CD4-positive, alpha-beta T cell treated with Interleukin-2 at 100 ng/mL for 4 hours (primary cell): Measurements from ENCODE around the gene OPRL1.

Experiments
- DNase-seq: peaks from one replicate; pipeline ENCODE4 v3.0.0-alpha.2; 2020; ENCODE audit warnings: low spot score

Gene OPRL1

DNA sequence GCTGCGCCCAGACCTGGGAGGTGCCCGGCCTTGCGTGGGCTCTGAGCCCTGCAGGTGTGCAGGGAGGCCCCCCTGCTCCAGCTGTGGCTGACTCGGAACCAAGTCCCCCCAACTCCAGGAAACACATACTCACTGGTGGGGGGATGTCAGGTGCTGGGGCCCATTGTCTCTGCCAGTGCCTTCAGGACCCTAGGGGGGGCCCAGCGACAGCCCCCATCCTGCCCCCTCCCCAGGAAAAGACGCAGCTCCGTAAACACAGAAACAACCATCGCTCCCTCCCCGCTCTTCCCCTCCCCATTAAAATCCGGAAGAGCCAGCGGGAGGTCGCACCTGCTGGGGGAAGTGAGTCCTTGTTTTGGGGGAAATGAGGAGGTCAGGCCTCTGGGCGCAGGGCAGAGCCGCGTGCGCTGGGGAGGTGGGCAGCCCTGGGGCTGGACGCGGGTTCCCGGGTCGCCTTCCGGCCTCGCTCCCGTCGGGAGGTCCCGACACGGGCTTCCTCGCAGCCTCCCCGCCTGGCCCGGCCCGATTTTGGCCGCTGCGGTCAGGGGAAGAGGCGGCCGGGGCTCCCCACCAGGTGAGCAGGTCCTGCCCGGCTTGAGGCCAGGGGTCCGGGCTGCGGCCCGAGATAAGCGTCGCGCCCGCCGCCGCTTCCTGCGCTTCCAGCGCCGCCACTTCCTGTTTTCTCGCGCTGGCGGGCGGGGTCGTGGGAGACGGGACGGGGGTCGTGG is 37.7 kb upstream of the OPRL1 start:
- DNase-seq, result no peak

DNA sequence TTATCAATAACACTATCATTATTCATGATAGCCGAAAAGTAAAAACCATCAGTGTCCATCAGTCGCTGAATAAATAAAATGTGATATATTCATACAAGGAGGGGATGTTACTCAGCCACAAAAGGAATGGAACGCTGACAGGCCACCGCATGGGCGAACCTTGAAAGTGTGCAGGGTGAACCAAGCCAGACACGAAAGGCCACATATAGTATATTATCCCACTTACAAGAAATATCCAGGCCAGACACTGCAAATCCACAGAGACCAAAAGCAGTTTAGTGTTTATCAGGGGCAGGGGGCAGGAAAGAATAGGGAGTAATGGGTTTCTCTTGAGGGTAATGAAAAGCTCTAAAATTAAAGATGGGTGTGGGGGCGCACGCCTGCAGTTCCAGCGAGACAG is 36.1 kb upstream of the OPRL1 start:
- no peak for DNase-seq

DNA sequence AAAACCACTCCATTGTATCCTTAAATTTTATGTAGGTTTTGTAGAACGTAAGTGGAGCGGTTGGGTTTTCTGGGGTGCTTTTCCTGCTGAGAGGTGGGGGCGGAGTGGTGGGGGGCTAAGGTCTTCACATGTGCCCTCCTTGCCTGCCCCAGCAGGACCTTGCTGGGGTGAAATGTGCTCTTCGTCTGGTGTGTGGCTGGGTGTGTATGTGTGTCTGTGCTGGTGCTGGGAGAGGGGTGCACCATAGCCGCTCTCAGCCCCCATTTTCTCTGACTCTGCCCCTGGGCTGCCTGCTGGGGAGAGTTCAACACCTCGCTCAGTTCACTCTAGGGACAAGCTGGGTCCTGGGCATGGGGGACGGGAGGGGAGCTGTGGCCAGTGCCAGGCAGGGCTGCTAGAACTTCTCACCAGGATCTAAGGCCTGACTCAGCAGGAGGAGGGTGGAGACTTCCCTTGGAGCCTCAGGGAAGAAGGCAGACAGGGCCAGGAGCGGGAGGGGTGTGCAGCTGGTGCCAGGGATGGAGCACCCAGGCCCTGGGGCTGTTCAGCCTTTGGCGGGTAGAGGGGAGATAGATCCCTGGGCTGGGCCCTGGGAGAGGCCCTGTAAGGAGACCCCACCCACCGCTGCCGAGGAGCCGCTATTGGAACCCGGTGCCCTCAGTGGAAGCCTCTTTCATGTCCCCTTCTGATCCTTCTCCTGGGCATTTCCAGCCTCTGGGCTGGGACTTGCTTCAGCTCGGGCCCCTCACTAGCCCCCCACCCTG is 35.2 kb upstream of the OPRL1 start:
- no peak for DNase-seq

DNA sequence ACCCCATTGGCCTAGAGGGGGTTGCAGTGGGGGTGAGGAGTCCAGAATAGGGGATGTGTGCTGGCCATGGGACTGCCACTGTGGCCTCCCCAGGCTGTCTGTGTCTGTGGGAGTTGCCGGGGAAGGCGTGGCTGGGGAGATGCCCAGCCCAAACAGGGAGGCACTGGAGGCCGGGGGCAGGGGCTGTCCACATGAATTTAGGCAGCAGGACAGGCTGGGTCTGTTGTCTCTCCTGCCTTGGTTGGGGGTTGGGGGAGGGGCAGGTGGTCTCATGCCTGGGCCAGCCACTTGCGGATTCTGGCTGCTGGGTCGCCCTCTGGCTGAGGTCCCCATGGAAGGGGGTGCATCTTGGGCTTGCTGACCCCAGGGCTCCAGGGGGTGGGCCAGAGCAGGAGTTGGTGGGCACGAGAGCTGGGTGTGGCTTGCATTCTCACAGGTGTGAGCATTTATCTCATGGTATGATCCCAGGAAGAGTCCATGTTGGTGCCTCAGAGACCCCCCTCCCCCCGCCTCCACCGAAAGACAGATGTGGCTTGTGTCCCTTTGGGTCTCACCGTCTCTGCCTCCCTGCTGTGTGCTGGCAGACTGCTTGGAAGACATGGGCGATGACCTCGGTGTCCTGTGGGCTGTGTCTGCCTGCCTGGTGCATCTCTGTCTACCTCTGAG is 34.4 kb upstream of the OPRL1 start:
- DNase-seq, result no peak

DNA sequence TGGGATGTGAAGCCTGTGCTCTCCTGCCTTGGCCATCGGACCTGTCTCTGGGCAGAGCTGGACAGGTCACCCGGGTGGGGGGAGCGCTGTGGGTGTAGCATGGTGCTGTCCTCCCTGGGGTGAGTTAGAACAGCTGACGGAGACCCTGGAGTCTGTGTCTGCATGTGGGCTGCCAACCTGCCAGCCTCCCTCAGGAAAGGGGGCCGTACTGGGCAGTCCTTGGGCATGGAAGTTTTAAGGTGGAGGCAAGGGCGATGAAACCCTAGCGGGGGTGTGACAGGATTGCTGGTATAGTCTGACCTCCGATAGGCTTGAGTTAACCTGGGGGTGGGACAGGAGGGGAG is 32.9 kb upstream of the OPRL1 start:
- DNase-seq, result no peak

DNA sequence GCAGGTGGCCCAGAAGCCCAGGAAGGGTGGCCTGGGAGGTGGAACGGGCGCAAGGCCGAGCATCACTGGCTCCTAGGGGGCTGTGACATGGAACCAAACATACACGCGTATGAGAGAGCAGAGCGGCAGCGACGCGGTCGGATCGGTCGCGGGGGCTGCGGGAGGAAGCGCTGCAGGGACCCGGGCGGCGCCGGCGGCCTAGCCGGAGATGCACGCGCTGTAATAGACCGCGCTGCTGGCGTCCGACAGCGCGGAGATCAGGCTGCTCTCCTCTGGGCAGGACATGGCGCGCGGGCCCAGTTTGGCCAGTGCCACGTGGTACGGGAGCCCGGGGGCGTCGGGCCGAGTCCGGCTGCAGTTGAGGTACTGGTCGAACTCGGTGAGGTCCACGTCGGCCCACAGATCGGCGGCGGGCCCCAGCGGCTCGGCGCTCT is 31.9 kb upstream of the OPRL1 start:
- DNase-seq, result no peak

DNA sequence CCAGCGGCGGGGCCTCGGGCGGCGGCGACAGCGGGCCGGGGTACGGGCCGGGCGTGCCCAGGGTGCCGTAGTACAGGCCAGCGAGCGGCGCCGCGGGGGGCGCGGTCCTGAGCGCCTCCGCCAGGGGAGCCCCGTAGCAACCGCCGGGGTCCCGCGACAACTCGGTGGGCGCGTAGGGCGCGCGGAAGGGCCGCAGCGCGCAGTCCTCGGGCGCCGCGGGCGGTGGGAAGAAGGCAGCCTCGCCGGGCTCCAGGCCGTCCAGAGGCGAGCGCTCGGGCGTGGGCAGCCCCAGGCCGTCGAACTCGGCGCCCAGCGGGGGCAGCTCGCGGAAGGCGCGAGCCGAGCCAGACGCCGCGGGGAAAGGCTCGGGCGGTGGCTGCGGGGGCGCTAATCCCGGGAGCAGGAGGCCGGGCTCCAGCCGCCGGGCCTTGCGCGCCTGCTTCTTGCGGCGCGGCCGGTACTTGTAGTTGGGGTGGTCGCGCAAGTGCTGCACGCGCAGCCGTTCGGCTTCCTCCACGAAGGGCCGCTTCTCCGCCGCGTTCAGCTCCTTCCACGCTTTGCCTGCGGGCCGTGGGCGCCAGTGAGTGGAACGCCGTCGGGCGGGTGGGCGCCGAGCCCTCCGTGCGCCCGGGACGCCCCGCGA is 31.4 kb upstream of the OPRL1 start:
- no peak for DNase-seq

DNA sequence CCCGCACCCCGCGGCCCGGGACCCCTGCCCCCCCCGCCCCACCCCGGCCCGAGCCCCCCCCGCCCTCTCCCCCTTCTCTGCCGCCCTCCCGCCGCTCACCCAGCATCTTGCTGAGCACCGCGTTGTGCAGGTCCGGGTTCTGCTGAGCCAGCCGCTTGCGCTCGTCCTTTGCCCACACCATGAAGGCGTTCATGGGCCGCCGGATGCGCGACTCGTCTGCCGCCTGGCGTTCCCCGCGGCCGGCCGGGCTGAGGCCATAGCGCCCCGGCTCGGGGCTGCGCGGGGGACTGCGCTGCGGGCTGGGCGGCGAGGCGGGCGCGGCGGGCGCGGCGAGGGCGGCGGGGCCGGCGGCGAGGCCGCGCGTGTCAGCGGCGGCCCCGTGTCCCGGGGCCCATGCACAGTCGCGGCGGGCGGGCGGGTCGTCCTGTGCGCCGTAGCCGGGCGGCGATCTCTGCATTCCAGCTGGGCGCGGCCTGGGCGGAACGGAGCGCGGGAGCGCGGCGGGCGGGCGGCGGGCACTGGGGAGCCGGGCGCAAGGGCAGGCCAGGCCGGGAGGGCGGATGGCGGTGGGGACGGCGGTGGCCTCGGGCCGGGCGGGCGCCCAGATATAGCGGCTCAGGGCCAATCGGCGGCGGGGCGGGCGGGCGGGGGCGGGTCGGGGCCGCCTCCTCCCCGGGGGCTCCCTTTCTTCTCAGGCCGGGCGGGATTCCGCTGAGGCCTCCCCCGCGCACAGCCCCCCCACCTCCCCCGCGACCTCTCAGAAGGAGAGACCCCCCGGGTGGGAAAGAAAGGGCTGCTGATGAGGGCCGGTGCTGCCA is 30.6 kb upstream of the OPRL1 start, which contains the start of gene SOX18:
SOX18 (minus strand) TSS at position 580 of the 818 bp plus-strand sequence; CDS start at position 457, 123 bp downstream.
- no peak for DNase-seq

DNA sequence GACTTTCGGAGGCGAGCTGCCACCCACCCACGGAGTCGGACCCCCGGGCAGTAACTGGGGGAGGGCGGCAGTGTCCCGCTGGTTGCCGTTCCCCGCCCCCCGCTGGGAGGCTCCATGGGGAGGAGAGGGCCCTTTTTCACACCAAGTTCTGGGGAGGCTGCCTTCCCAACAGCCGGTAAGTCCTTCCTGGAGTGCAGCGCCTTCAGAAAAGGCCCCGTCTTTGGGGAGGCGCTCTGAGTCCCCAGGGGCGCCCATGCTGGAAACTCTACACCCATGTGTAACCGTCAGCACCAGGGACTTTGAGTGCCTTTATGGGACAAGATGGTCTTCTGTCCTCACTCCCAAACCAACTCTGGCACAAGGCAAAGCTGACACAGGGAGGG is 30.0 kb upstream of the OPRL1 start:
- DNase-seq, result no peak

DNA sequence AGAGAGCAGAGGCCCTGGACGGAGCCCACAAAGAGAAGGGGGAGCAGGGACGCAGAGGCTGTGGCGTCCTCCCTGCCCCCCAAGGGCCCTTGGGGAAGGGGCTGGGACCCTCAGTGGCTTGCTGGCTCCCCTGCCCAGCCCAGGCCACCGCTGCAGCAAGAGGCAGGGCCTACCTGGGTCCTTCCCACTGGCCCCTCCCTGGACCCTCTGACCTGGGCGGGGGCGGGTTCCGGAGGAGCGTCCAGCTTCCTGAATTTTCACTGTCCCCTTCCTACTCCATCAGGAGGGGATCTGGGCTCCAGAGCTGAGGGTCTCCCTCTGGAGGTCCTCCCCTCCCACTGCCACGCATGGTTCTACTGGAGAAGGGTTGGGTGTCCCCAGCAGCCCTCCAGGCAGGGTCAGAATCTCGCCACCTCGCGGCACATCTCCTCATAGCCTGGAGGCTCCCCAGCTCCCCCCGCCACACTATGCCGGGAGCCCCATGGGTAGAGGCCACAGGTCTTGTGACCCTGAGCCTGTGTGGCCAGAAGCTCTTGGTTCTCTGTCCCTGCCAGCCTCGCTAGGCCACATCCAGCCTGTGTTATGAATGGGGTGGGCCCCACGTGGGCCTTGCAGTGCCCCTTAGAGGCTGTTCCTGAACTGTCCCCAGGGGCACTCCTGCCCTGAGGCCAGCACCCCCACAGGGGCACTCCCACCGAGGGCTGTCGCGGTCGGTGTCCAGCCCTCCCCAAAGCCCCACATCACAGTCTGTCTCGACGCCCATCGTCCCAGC is 29.4 kb upstream of the OPRL1 start:
- no peak for DNase-seq

DNA sequence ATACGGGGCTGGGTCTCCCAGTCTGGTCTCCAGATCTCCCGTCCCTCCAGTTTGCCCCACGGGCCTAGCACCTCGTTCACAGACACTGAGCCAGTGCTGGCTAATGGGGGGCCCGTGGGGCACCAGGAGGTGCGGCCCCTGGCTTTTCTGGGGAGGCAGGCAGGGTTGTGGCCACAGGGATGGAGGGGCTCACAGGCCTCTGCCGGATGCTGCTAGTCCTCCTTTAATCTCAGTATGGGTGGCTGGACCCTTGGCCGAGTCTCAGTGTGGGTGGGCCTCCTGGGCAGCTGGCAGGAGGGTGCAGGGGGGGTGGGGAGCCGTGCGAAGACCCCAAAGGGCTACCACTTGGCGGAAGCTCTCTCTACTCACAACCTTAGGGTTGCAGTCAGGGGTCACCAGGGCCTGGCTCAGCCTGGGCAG is 28.8 kb upstream of the OPRL1 start:
- DNase-seq, result no peak

DNA sequence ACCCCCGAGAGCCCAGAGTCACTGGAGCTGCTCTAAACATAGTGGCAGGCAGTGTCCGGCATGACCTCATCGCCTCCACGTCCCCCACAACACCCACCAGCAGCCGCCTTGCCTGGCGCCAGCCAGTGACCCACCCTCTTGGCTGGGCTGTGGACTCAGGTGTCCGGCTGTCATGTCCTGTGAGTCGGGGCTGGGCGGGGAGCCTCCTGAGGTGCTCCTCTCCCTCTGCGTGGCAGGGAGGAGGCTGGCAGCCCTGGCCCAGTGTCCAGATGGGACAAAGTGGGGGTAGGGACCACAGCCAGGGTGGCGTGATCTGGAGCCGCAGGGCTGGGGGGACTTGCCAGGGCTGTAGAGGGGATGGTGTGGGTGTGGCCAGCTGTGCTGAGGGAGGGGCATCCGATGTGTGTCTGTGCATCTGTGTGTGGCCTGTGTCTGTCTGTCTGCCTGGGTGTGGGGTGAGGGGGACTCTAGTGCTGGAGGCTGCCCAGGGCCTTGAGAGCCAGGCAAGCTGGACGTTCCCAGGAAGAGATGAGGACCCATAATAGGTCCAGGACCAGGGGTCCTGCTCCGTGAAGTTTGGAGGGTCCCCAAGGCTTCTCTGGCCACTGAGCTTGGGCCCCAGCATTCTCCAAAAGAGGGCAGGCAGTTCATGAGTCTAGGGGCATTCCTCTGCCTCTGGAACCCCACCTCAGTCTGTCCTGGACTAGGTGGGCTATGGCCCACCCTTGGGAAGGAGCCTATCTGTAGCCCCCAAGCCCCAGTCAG is 28.1 kb upstream of the OPRL1 start:
- no peak for DNase-seq

DNA sequence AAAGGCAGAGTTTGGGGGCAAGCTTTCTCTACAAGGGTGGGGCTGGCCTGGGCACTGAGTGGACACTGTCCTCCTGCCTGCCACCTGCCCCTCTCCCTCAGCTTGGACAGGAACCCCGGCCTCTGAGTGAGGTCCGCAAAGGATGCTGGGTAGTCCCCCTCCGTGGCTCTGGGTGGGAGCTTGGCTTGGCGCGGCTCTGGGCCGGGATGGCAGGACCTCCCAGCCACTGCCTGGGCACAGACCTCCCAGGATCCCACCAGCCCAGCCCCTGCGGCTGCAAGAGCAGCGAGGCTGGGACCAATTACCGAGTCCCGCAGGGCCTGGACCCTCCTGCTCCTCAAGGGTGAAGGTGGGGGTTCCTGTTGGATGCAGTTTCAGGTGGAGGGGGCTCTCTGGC is 27.6 kb upstream of the OPRL1 start:
- DNase-seq, result no peak

DNA sequence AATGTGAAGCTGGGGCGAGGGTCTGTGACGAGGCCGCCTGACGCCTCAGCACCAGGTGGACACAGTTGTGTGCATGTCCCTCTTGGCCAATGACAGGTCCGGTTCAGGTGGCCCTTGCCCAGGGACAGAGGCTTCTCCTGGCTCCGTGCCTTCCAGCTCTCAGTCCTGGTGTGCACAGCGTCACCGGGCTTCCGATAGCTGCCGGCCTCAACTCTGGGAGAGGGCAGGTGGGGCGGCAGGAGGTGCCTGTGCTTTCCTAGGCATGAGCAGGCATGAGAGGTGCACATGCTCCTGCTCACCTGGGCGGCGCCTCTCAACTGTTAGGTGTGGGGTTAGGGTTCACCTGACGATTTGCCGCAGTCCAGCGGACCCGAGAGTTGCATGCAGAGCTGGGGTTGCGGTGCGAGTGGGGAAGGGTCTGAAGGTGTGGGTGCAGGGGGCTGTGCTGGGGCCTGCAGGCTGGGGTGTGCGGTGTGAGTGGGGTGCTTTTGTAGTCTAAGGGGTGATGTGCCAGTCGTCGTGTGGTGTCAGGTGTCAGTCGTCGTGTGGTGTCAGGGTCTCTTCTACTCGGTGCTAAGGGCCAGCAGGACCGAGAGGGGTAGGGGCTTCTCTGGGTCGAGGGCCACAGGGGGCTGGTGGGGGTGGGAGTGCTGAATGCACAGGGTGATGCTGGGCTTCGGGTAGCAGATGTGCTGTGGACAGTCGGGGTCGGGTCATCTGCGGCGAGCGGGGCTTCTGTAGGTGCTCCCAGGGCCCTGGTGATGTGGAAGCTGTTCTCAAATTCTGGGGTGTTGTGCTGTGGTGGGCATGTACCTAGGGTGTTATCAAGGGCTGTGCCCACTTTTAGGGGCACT is 26.7 kb upstream of the OPRL1 start:
- DNase-seq, result no peak

DNA sequence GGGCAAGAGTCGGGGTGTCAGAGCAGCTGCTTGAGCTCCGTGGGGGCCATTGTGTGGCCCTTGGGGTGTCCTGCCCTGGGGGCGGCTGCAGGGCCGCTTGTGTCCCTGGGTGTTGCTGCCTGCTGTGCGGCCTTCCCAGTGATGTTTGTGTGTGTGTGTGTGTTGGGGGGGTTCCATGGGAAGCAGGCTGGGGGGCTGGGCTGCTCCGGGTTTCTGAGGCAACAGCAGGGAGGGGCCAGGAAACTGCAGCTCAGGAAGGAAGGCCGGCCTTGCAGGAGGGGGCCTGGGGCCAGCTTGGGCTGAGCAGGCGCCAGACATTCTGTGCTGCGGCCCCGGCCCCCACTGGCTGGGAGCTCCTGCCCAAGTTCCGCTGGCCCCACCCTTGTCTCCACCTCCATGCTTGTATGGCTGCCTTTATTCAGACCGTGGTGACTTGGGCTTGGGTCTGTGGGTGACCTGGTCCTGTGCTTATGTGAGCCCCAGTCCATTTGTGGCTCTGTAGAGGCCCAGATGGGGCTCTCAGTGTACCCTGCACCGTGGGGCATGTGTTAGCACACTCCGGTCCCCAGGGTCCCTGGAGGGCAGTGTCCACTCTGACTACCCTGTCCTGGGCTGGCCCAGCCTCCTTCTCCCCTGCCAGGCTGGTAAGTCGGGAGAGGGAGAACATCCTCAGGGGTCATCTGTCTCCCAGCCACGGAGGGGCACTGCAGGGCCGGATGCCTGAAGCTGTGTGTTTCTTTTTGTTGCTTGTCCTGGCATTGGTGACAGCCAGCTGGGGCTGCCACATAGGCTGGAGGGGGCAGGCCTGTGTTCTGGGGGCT is 25.8 kb upstream of the OPRL1 start:
- DNase-seq, result no peak

DNA sequence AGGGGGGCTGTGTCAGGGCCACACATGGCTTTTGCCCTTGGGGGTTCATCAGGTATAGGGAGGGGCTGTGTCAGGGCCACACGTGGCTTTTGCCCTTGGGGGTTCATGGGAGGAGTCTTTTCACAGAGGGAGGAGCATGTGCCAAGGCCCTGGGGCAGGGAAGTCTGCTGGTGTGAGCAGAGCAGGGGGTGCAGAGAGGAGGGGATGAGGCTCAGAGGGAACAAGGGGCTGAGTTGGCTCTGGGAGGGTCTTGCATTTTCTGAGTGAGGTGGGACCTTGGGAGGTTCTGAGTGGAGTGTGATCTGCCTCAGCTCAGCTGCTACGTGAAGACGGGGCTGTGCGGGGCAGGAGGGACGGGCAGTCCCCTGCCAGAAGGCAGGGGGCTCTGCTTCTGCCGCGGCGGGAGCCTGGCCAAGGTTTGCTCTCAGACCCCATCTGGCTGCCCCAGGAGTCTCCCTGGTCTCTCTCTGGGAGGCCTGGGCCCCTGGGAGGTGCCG is 24.4 kb upstream of the OPRL1 start:
- no peak for DNase-seq

DNA sequence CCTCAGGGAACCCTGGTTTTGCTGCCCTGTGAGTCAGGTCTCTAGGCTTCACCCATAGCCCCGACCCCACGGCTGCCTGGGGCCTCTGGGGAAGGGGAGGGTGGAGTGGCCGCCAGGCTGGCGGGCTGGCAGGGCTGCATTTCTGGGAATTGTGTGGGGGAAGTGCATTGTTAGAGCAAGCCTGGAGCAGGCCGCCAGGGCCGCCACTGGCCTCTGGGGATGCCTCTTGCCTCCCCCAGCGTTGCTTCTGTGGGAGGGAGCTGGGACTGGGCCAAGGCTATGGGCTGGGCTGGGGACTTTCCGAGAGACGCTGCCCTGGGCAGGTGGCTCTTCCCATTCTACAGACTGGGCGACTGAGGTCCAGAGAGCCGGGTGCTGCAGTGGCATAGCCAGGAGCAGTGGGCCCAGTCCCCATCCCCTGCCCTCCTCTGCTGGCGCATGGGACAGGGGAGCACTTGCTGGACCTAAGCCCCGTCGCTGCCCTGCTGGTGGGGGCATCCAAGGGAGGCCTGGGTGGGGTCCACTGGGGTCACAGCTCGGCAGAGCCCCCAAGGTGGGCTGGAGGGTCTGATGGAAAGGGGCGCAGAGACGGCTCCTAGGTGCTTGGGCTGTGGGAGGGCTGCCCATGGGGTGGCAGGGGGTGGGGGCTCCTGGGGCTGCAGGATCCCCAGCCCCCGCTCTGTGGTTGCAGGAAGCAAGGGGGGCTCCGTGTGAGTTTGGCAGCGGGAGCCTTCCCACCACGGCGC is 23.8 kb upstream of the OPRL1 start:
- no peak for DNase-seq

DNA sequence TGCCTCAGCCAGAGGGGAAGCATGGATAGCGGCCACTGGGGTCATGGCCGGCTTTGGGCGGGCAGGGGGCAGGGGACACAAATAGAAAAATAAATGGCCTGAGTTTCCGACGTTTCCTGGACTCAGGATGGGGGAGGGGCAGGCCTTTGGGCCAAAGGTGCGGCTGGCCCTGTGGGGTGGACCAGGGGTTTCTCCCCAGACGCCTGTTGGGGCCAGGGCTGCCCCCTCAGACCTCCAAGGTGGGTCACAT is 23.3 kb upstream of the OPRL1 start:
- DNase-seq, result no peak
